ENCODE results near the gene GPATCH11.
A peak's percentile ranks its signal among the peaks of the same experiment; 100 is the strongest.

GPATCH11 gene

GRCh38 chr2:37083873-37084794 lies at the start of gene GPATCH11, which contains the start of gene HEATR5B:
GPATCH11 (plus strand) TSS chr2:37084518; CDS start chr2:37088382, 3,864 bp downstream.
HEATR5B (minus strand) TSS chr2:37084372; CDS start chr2:37083414, 958 bp downstream.
- peak; percentile 95 for DNase-seq

- no peak for DNase-seq
Observed at GRCh38 chr2:37037771-37038170, 46.5 kb upstream of the GPATCH11 start.

GRCh38 chr2:37039580-37039979 lies 44.7 kb upstream of the GPATCH11 start:
- no peak for DNase-seq

- DNase-seq: no peak
Observed at GRCh38 chr2:37052600-37053332, 31.6 kb upstream of the GPATCH11 start.

- DNase-seq: no peak
Observed at GRCh38 chr2:37059841-37060240, 24.5 kb upstream of the GPATCH11 start.

- DNase-seq: no peak
Observed at GRCh38 chr2:37060446-37060845, 23.9 kb upstream of the GPATCH11 start.

- no peak for DNase-seq
Observed at GRCh38 chr2:37061013-37061711, 23.2 kb upstream of the GPATCH11 start.

GRCh38 chr2:37061776-37062175 lies 22.5 kb upstream of the GPATCH11 start:
- DNase-seq: no peak

GRCh38 chr2:37068686-37069085 lies 15.6 kb upstream of the GPATCH11 start:
- no peak for DNase-seq

GRCh38 chr2:37070931-37071330 lies 13.4 kb upstream of the GPATCH11 start:
- DNase-seq: no peak

GRCh38 chr2:37080266-37080665 lies 4.1 kb upstream of the GPATCH11 start:
- DNase-seq: no peak

GRCh38 chr2:37080689-37081088 lies 3.6 kb upstream of the GPATCH11 start:
- DNase-seq: no peak

GRCh38 chr2:37084797-37085196 lies 479 bp downstream of the GPATCH11 start:
- DNase-seq: no peak

GRCh38 chr2:37085731-37086147 lies 1.4 kb downstream of the GPATCH11 start:
- DNase-seq: no peak

- no peak for DNase-seq
Observed at GRCh38 chr2:37090019-37090477, 5.7 kb downstream of the GPATCH11 start.

- DNase-seq: no peak
Observed at GRCh38 chr2:37091873-37092272, 7.6 kb downstream of the GPATCH11 start.

- no peak for DNase-seq
Observed at GRCh38 chr2:37096568-37096967, 12.2 kb downstream of the GPATCH11 start.

GRCh38 chr2:37098416-37099118 lies 14.2 kb downstream of the GPATCH11 start:
- DNase-seq: no peak

GRCh38 chr2:37100054-37100453 lies 15.7 kb downstream of the GPATCH11 start:
- DNase-seq: no peak

- no peak for DNase-seq
Observed at GRCh38 chr2:37102588-37102987, 18.3 kb downstream of the GPATCH11 start.

GRCh38 chr2:37104178-37104577 lies 19.9 kb downstream of the GPATCH11 start:
- no peak for DNase-seq

GRCh38 chr2:37105150-37105549 lies 20.8 kb downstream of the GPATCH11 start:
- no peak for DNase-seq
